GM12878 (cell line): ENCODE measurements around the gene SHC4. TPM values are rescaled to one million over a fixed set of nuclear protein-coding genes. Genes with fewer than 3 reads are reported as not detected.

ENCODE experiments used
- ATAC-seq: fragments of 200-7000 bp; cut with Tn5 transposase; 3 replicates; pipeline ENCODE4 v1.9.1; 2020; ENCODE audit warnings: mild to moderate bottlenecking, moderate library complexity
- BruUV-seq: library from RNA; stranded (reverse); fragments of 400-500 nt; replicated peaks from 2 replicates; lab custom pipeline; 2021; lab: Mats Ljungman, UMichigan
- CTCF ChIA-PET: fragments of 300-600 bp; sonication (Branson Sonifier 250); formaldehyde crosslinking; extraction: SDS; loops from one replicate; lab custom pipeline; 2021; ENCODE audit warnings: inconsistent platforms; lab: Yijun Ruan, JAX
- POLR2A ChIA-PET: fragments of 350-600 bp; formaldehyde crosslinking; extraction: SDS; loops from one replicate; lab custom pipeline; 2021; ENCODE audit warnings: inconsistent platforms; lab: Charles Lee
- RAD21 ChIA-PET: fragments of 300-600 bp; sonication (Branson Sonifier 250); formaldehyde crosslinking; loops from one replicate; lab custom pipeline; 2023; ENCODE audit warnings: antibody characterized with exemption; ENCODE audit not compliant: unreplicated experiment; lab: Charles Lee
- SMC1A ChIA-PET: fragments of 300-600 bp; sonication (Branson Sonifier 250); formaldehyde crosslinking; loops from one replicate; lab custom pipeline; 2023; ENCODE audit not compliant: unreplicated experiment, uncharacterized antibody; lab: Charles Lee
- DNase-seq: peaks from one replicate; pipeline ENCODE4 v3.0.0-alpha.2; 2011; ENCODE audit warnings: low read depth, low spot score
- FAIRE-seq: peaks from 3 replicates; lab custom pipeline; 2011; peaks lifted over from hg19 to GRCh38; lab: Jason Lieb, UNC
- H2AFZ ChIP-seq: 2 replicates; pipeline ENCODE4 v1.6.0; 2011; ENCODE audit warnings: low read depth, low read length, control low read depth; ENCODE audit not compliant: control insufficient read depth
- H3K27ac ChIP-seq: 2 replicates; pipeline ENCODE4 v1.5.1; 2011; ENCODE audit warnings: control low read depth; ENCODE audit not compliant: control insufficient read depth, insufficient read depth
- H3K27me3 ChIP-seq, 2 experiments: replicated peaks in 1 of 2; 2 replicates each; pipeline versions ENCODE4 v1.6.0 to v1.6.1; 2011; ENCODE audit warnings: low read length in 1 of 2; ENCODE audit not compliant: control insufficient read depth in 2 of 2, insufficient read depth in 2 of 2
- H3K36me3 ChIP-seq, 2 experiments: 2 replicates each; pipeline ENCODE4 v1.5.1; 2011; ENCODE audit warnings: low read length in 1 of 2; ENCODE audit not compliant: control insufficient read depth in 2 of 2, insufficient read depth in 2 of 2
- H3K4me1 ChIP-seq: 2 replicates; pipeline ENCODE4 v1.6.1; 2011; ENCODE audit warnings: mild to moderate bottlenecking, low read length, moderate library complexity, mixed read lengths; ENCODE audit not compliant: control insufficient read depth, insufficient read depth
- H3K4me2 ChIP-seq: 2 replicates; pipeline ENCODE4 v1.6.0; 2011; ENCODE audit warnings: control low read depth; ENCODE audit not compliant: control insufficient read depth, insufficient read depth
- H3K4me3 ChIP-seq: fragments of 200-600 bp; sonication (generic); 2 replicates; pipeline ENCODE4 v1.5.1; 2016
- H3K79me2 ChIP-seq: 2 replicates; pipeline ENCODE4 v1.6.0; 2011; ENCODE audit warnings: low read length; ENCODE audit not compliant: control insufficient read depth, insufficient read depth
- H3K9ac ChIP-seq: 2 replicates; pipeline ENCODE4 v1.8.0; 2011; ENCODE audit warnings: low read length, control low read depth, mixed read lengths; ENCODE audit not compliant: control insufficient read depth, insufficient read depth
- H3K9me3 ChIP-seq: replicated peaks from 3 replicates; pipeline ENCODE4 v1.5.1; 2011; ENCODE audit warnings: mild to moderate bottlenecking, low read length; ENCODE audit not compliant: control insufficient read depth, insufficient read depth
- H4K20me1 ChIP-seq: 2 replicates; pipeline ENCODE4 v1.6.0; 2011; ENCODE audit not compliant: control insufficient read depth, insufficient read depth
- CTCF ChIP-seq, 3 experiments: IDR thresholded peaks in 2 of 3; conservative IDR thresholded peaks in 1 of 3; 2 replicates each; pipeline ENCODE4 v1.5.1; 2011; ENCODE audit warnings: low read depth in 3 of 3, low read length in 3 of 3, mild to moderate bottlenecking in 3 of 3, control low read depth in 2 of 3, moderate library complexity in 2 of 3, inconsistent platforms in 1 of 3, mixed read lengths in 1 of 3; ENCODE audit not compliant: control insufficient read depth in 2 of 3, insufficient read depth in 1 of 3; ENCODE audit errors: extremely low read depth in 1 of 3
- FOXM1 ChIP-seq: IDR thresholded peaks from 2 replicates; pipeline ENCODE4 v1.6.1; 2012; ENCODE audit warnings: low read depth, mild to moderate bottlenecking, inconsistent platforms, low read length, moderate library complexity
- IKZF2 ChIP-seq, 2 experiments: fragments of 450-650 bp; IDR thresholded peaks; 2 replicates each; pipeline ENCODE4 v1.6.1; 2017; ENCODE audit warnings: mild to moderate bottlenecking in 2 of 2, moderate library complexity in 2 of 2
- LARP7 ChIP-seq: fragments of 450-650 bp; IDR thresholded peaks from 2 replicates; pipeline ENCODE4 v1.6.1; 2017; ENCODE audit warnings: mild to moderate bottlenecking
- NFIC ChIP-seq: IDR thresholded peaks from 2 replicates; pipeline ENCODE4 v1.6.1; 2012; ENCODE audit warnings: low read depth, mild to moderate bottlenecking, inconsistent platforms, low read length, moderate library complexity
- RAD21 ChIP-seq: IDR thresholded peaks from 2 replicates; pipeline ENCODE4 v1.6.1; 2011; ENCODE audit warnings: mild to moderate bottlenecking, low read depth, low read length, moderate library complexity; ENCODE audit not compliant: insufficient read depth
- RCOR1 ChIP-seq: conservative IDR thresholded peaks from 2 replicates; pipeline ENCODE4 v1.6.1; 2012; ENCODE audit warnings: low read depth, low read length, improper control_type of control experiment
- RUNX3 ChIP-seq: IDR thresholded peaks from 2 replicates; pipeline ENCODE4 v1.6.1; 2012; ENCODE audit warnings: low read length, inconsistent platforms
- SKIL ChIP-seq: fragments of 450-650 bp; IDR thresholded peaks from 2 replicates; pipeline ENCODE4 v1.6.1; 2017; ENCODE audit warnings: mild to moderate bottlenecking, low read depth, inconsistent platforms; ENCODE audit not compliant: poor library complexity, severe bottlenecking
- SMC3 ChIP-seq: IDR thresholded peaks from 2 replicates; pipeline ENCODE4 v1.6.1; 2011; ENCODE audit warnings: low read length, improper control_type of control experiment, borderline replicate concordance
- YY1 ChIP-seq: IDR thresholded peaks from 2 replicates; pipeline ENCODE4 v1.6.1; 2011; ENCODE audit warnings: low read depth, mild to moderate bottlenecking, low read length
- ZNF207 ChIP-seq: fragments of 450-650 bp; IDR thresholded peaks from 2 replicates; pipeline ENCODE4 v1.6.1; 2014; ENCODE audit warnings: antibody characterized with exemption, mild to moderate bottlenecking, borderline replicate concordance
- ZNF622 ChIP-seq: fragments of 450-650 bp; IDR thresholded peaks from 2 replicates; pipeline ENCODE4 v1.6.1; 2017; ENCODE audit warnings: mild to moderate bottlenecking, inconsistent platforms
- WGBS: methylation state at CpG from one replicate; pipeline ENCODE4 v1.1.6; 2016; ENCODE audit warnings: low lambda C conversion rate; ENCODE audit not compliant: insufficient replicate concordance, insufficient coverage; ENCODE audit errors: missing lambda C conversion rate; 5-methylcytosine and 5-hydroxymethylcytosine counted together
- in situ Hi-C: fragments of 300-500 bp; cut with MboI; formaldehyde crosslinking; loops from 9 replicates; pipeline ENCODE4 v1.14.3; 2018; ENCODE audit warnings: mixed read lengths
- intact Hi-C: fragments of 100-400 bp; cut with micrococcal nuclease; formaldehyde crosslinking; loops from one replicate; pipeline ENCODE4 v1.14.2; 2022; ENCODE audit not compliant: unreplicated experiment
- polyA plus RNA-seq, 11 experiments: library from polyadenylated mRNA; depleted of rRNA in 4 of 11; unstranded in 6 of 11; stranded (reverse) in 5 of 11; fragments of >200 nt; fragmentation: Nextera tagmentation in 4 of 11; fragmentation: Illumina TruSeq in 1 of 11; extraction: Ambion mirVana in 4 of 11; extraction: Trizol in 1 of 11; gene quantifications; 1 replicate in 1 of 11; 2 replicates in 10 of 11; pipeline versions ENCODE4 v1.2.1 to v1.2.3, GENCODE V29; 2011 to 2016; ENCODE audit warnings: inconsistent platforms in 2 of 11, missing spikeins in 2 of 11, low read depth in 1 of 11
- total RNA-seq, 4 experiments: library from RNA; depleted of rRNA in 3 of 4; stranded (reverse); fragments of >200 nt in 3 of 4; fragmentation: Illumina TruSeq in 1 of 4; extraction: Trizol in 1 of 4; gene quantifications; 2 replicates each; pipeline versions ENCODE4 v1.2.1 to v1.2.3, GENCODE V29; 2013 to 2021

SHC4 gene
- total and polyA plus RNA-seq, 10 of the 15 experiments (the other 5 are each of a cell fraction or from before 2014, with no cell fraction given) = 0.04 to 0.87 (median 0.14) TPM

- ChIA-PET SMC1A (interaction anchor here (0.6 to 7.3 kb wide), 43 partner anchors 9 to 1283 kb away, joined by 3 to 112 read pairs (median 5); partner anchors contain the start of genes CEP152, COPS2, EID1 and FGF7), CTCF (interaction anchor here (0.6 to 13.1 kb wide), 57 partner anchors 9 to 1454 kb away, joined by 3 to 134 read pairs (median 5); partner anchors contain the start of genes EID1, FGF7, SECISBP2L and SHC4)
- no peaks in the 10 kb centered on the region for H3K36me3 ChIP-seq
- BruUV-seq = no TSS peak
- no peaks in the 10 kb centered on the region for H3K4me1 ChIP-seq
- no peak overlapping the region for H3K9ac ChIP-seq
- TF ChIP-seq NFIC = no peak
- TF ChIP-seq SKIL = no peak
- TF ChIP-seq RAD21 = peak; percentile 99
- peak; percentile 67 to 92 (median 68); a peak in 5 of 6 replicates for TF ChIP-seq CTCF (IDR thresholded peaks at IDR 0.05 in 2 of 3, conservative IDR thresholded peaks at IDR 0.05 in 1 of 3; ENCODE audit: control insufficient read depth in 2 of 3, extremely low read depth in 1 of 3, insufficient read depth in 1 of 3, low read depth in 3 of 3, low read length in 3 of 3)
- TF ChIP-seq SMC3 = peak; percentile 98
- TF ChIP-seq ZNF622 = no peak
- peak; percentile 68; the same call in 1 of the 2 replicates for TF ChIP-seq YY1
- TF ChIP-seq ZNF207 = no peak
- 0 out of 2 replicates have a peak, but pooled peaks have one; percentile 39 for TF ChIP-seq FOXM1
- TF ChIP-seq RUNX3 = 0 out of 2 replicates have a peak, but pooled peaks have one; percentile 16
- no peak for TF ChIP-seq IKZF2 (IDR thresholded peaks at IDR 0.05)
- TF ChIP-seq RCOR1 = no peak
- no peak for TF ChIP-seq LARP7
- TF ChIP-seq, all 136 proteins: peak for 6
- WGBS = 0% methylated on average over 1 of the region's 1 CpG
- Histone ChIP-seq H3K27ac (no peak overlapping the region), H3K4me2 (no peak overlapping the region), H2AFZ (peak overlapping the region; percentile 58; the same call in 1 of the 2 replicates), H4K20me1 (no peaks in the 10 kb centered on the region), H3K79me2 (no peaks in the 10 kb centered on the region), H3K4me3 (no peak overlapping the region), H3K9me3 (no peaks in the 10 kb centered on the region), H3K27me3 (no peaks in the 10 kb centered on the region; a peak in 1 of 4 replicates)
- ATAC-seq (peak; percentile 87), DNase-seq (no peak), FAIRE-seq (peak; percentile 78)
- intact Hi-C loops = loop anchor here (1.0 to 5.0 kb wide), 8 partner anchors 104 to 1285 kb away; partner anchors contain the start of gene SECISBP2L
- in situ Hi-C loops = loop anchor here (5.0 to 10.0 kb wide), 3 partner anchors 560 to 1280 kb away; partner anchors contain the start of gene FGF7
- ChIA-PET RAD21 (interaction anchor here (0.6 to 3.5 kb wide), 31 partner anchors 9 to 1283 kb away, joined by 3 to 78 read pairs (median 3); partner anchors contain the start of genes CEP152, EID1, FGF7 and SHC4), POLR2A (interaction anchor here (0.7 to 1.0 kb wide), 3 partner anchors 16 to 131 kb away, joined by 3 to 6 read pairs (median 4); no protein-coding TSS in a partner anchor)
Observed at GRCh38 chr15:48861813-48862431, 101.8 kb downstream of the SHC4 start.
